ENCODE results near the gene FAM53B. TPM values are rescaled to one million over a fixed set of nuclear protein-coding genes. Genes with fewer than 3 reads are reported as not detected.

FAM53B gene
- total RNA-seq, 1 experiment from 2014 or later, result 18.3 TPM

DNA sequence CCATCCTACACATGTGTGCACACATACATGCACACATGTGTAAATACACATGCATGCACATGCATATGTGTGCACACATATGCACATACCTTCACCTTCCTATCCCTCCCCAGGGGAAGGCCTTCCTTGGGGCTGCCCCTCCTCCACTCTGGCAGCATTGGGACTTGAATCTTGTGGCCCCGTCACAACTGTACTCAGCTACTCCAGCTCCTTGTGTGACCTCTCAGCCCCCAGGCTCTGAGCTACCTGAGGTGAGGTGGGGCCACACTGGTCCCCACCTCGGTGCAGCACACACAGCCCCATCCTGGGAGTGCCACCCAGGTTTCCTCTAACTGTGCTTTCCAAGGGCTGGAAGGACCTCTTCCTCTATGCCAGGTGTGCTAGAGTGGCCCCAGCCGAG lies 166.5 kb downstream of the FAM53B start:
- no peak for DNase-seq (ENCODE audit: low spot score)
- BruUV-seq (replicated peaks), result no TSS peak
- no peak for TF ChIP-seq EZH2 (IDR thresholded peaks at IDR 0.05; ENCODE audit: borderline replicate concordance, low read depth, low read length, poor library complexity, severe bottlenecking)
- TF ChIP-seq, protein P1, sequence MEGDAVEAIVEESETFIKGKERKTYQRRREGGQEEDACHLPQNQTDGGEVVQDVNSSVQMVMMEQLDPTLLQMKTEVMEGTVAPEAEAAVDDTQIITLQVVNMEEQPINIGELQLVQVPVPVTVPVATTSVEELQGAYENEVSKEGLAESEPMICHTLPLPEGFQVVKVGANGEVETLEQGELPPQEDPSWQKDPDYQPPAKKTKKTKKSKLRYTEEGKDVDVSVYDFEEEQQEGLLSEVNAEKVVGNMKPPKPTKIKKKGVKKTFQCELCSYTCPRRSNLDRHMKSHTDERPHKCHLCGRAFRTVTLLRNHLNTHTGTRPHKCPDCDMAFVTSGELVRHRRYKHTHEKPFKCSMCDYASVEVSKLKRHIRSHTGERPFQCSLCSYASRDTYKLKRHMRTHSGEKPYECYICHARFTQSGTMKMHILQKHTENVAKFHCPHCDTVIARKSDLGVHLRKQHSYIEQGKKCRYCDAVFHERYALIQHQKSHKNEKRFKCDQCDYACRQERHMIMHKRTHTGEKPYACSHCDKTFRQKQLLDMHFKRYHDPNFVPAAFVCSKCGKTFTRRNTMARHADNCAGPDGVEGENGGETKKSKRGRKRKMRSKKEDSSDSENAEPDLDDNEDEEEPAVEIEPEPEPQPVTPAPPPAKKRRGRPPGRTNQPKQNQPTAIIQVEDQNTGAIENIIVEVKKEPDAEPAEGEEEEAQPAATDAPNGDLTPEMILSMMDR (conservative IDR thresholded peaks at IDR 0.05; ENCODE audit: low read depth, low read length), result no peak
- Histone ChIP-seq H3K4me1 (ENCODE audit: insufficient read depth, low read length, poor library complexity, severe bottlenecking) (no peaks in the 10 kb centered on the region), H3K27me3 (replicated peaks; ENCODE audit: insufficient read depth, low read depth, low read length, poor library complexity) (no peaks in the 10 kb centered on the region), H3K36me3 (ENCODE audit: insufficient read depth, low read length, poor library complexity, severe bottlenecking) (no peaks in the 10 kb centered on the region), H3K4me3 (ENCODE audit: low read depth, low read length, poor library complexity, severe bottlenecking) (no peak overlapping the region), H3K9me3 (ENCODE audit: low read depth, low read length, poor library complexity, severe bottlenecking) (no peaks in the 10 kb centered on the region), H3K27ac (ENCODE audit: low read depth, low read length, poor library complexity, severe bottlenecking) (no peak overlapping the region)
- intact Hi-C loops (cut with micrococcal nuclease; ENCODE audit: unreplicated experiment), result no loop called here
- ChIA-PET CTCF (no interaction called here), POLR2A (ENCODE audit: low non-redundant PET) (no interaction called here)

DNA sequence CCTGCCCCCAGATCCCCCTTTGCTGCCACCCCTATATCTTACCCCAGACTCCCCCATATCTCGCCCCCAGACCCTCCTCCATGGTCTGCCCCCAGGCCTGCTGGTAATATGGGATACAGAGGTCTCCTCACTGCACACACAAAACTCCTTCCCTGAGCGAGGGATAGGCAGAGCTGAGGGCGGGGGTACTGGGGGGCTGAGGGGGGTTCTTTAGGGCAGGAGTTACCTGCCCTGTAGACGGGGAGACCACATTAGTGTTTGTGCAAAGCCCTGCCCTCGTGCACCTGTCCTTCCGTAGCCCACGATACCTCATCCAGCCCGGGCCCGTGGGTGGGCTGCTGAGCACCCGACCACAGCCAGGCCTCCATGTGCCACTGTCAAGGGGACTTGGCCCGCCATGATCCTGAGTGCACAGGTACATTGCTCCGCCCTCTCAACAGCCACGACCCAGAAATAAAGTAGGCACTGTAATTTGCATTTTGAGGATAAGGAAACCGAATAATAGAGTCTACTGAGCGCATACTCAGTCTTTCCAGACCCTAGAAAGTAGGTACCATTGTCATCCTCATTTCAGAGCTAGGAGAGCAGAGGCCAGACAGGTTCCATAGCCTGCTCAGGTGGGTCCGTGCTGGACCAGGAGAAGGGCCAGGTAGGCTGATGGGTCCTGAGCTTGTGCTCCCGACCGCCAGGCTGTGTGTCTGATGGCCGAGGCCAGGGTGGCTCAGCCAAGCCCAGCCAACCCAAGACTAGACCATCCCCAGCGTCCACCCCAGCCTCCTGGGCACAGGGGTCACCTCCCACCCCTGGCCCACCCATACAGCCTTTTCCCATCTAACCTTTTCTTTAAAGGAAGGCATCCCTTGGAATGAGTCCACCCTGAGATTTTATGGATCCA lies 167.4 kb downstream of the FAM53B start:
- H3K9me3 ChIP-seq (ENCODE audit: low read depth, low read length, poor library complexity, severe bottlenecking), result no peaks in the 10 kb centered on the region
- no peak for DNase-seq (ENCODE audit: low spot score)
- CTCF ChIA-PET, result no interaction called here

DNA sequence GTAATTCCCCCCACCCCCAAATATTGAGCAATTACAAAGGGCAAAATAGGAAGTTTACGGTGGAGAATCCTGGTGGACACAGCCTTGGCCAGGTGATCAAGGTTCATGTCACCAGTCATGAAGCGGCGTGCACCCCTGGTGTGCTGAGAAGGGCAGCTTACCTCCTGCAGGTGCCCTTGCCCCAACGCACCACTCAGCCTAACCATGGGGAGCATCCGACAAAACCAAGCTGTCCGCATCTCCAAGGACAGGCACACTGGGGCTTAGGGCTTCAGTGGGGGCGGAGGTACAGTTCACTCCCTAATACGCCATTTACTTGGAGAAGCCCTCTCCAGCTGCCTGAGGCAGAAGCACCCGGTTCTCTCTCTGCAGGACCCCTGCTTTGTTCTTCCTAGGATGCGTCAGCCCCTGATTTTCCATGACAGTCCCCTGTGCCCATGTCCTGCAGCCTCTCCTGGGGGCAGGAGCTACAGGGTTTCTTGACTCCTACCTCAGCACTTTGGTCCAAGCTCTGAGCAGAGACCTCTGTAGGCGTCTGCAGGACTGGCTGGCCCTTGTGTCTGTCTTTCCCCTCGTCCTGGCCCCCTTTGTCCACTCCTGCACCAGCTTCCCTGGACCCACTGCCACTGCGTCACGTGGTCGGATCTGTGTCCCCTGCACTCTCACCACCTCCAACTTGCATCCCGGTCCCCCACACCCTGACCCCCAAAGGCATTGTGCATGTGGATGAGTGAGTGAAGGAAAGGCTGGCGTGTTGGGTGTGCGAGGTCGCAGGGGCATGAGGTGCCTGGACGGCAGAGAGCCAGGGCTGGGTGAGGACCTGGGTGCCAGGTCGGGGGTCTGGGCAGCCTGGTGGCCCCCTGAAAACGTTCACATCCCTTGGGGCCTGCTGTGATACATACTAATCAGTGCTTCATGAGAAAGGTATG lies 168.8 kb downstream of the FAM53B start:
- Histone ChIP-seq H3K4me3 (ENCODE audit: low read depth, low read length, poor library complexity, severe bottlenecking) (no peak overlapping the region), H3K4me1 (ENCODE audit: insufficient read depth, low read length, poor library complexity, severe bottlenecking) (no peaks in the 10 kb centered on the region), H3K9me3 (ENCODE audit: low read depth, low read length, poor library complexity, severe bottlenecking) (no peaks in the 10 kb centered on the region), H3K27me3 (replicated peaks; ENCODE audit: insufficient read depth, low read depth, low read length, poor library complexity) (no peaks in the 10 kb centered on the region), H3K27ac (ENCODE audit: low read depth, low read length, poor library complexity, severe bottlenecking) (no peak overlapping the region), H3K36me3 (ENCODE audit: insufficient read depth, low read length, poor library complexity, severe bottlenecking) (no peaks in the 10 kb centered on the region)
- no TSS peak for BruUV-seq (replicated peaks)
- POLR2A ChIA-PET (ENCODE audit: low non-redundant PET), result no interaction called here
- no peak for DNase-seq (ENCODE audit: low spot score)
- TF ChIP-seq EZH2 (IDR thresholded peaks at IDR 0.05; ENCODE audit: borderline replicate concordance, low read depth, low read length, poor library complexity, severe bottlenecking), result no peak
- CTCF ChIA-PET, result no interaction called here
- intact Hi-C loops (cut with micrococcal nuclease; ENCODE audit: unreplicated experiment), result no loop called here

More for the DNA sequence above, 167.4 kb downstream of the FAM53B start:
- Histone ChIP-seq H3K27me3 (replicated peaks; ENCODE audit: insufficient read depth, low read depth, low read length, poor library complexity) (no peaks in the 10 kb centered on the region), H3K36me3 (ENCODE audit: insufficient read depth, low read length, poor library complexity, severe bottlenecking) (no peaks in the 10 kb centered on the region), H3K27ac (ENCODE audit: low read depth, low read length, poor library complexity, severe bottlenecking) (no peak overlapping the region), H3K4me1 (ENCODE audit: insufficient read depth, low read length, poor library complexity, severe bottlenecking) (no peaks in the 10 kb centered on the region), H3K4me3 (ENCODE audit: low read depth, low read length, poor library complexity, severe bottlenecking) (no peak overlapping the region)
- BruUV-seq (replicated peaks), result no TSS peak
- intact Hi-C loops (cut with micrococcal nuclease; ENCODE audit: unreplicated experiment), result no loop called here
- TF ChIP-seq, protein P1 (conservative IDR thresholded peaks at IDR 0.05; ENCODE audit: low read depth, low read length), result no peak
- TF ChIP-seq EZH2 (IDR thresholded peaks at IDR 0.05; ENCODE audit: borderline replicate concordance, low read depth, low read length, poor library complexity, severe bottlenecking), result no peak
- POLR2A ChIA-PET (ENCODE audit: low non-redundant PET), result no interaction called here

All from A673 (cell line).